ENCODE data around the gene SCTR.

- TF ChIP-seq, protein P1, sequence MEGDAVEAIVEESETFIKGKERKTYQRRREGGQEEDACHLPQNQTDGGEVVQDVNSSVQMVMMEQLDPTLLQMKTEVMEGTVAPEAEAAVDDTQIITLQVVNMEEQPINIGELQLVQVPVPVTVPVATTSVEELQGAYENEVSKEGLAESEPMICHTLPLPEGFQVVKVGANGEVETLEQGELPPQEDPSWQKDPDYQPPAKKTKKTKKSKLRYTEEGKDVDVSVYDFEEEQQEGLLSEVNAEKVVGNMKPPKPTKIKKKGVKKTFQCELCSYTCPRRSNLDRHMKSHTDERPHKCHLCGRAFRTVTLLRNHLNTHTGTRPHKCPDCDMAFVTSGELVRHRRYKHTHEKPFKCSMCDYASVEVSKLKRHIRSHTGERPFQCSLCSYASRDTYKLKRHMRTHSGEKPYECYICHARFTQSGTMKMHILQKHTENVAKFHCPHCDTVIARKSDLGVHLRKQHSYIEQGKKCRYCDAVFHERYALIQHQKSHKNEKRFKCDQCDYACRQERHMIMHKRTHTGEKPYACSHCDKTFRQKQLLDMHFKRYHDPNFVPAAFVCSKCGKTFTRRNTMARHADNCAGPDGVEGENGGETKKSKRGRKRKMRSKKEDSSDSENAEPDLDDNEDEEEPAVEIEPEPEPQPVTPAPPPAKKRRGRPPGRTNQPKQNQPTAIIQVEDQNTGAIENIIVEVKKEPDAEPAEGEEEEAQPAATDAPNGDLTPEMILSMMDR (IDR thresholded peaks at IDR 0.05) = no peak
- TF ChIP-seq POLR2A (IDR thresholded peaks at IDR 0.05) = no peak
- no peak for TF ChIP-seq EP300 (IDR thresholded peaks at IDR 0.05)
- no peak for TF ChIP-seq POLR2AphosphoS5 (IDR thresholded peaks at IDR 0.05)
These were observed 91.3 kb downstream of the SCTR start for GRCh38 chr2:119432851-119433522.
